ENCODE data around the gene IL7R. TPM values are rescaled to one million over a fixed set of nuclear protein-coding genes. Genes with fewer than 3 reads are reported as not detected.
A peak's percentile ranks its signal among the peaks of the same experiment; 100 is the strongest.

IL7R gene
- total and polyA plus RNA-seq, 8 donors: 3.9 to 144 (median 9.0) TPM

GRCh38 chr5:35879096-35879495 is 22.4 kb downstream of the IL7R start:
- no peak overlapping the region for H3K4me3 ChIP-seq
- no peaks in the 10 kb centered on the region for H3K27me3 ChIP-seq
- DNase-seq (no peak), ATAC-seq (no peak)
- TF ChIP-seq, protein P1, sequence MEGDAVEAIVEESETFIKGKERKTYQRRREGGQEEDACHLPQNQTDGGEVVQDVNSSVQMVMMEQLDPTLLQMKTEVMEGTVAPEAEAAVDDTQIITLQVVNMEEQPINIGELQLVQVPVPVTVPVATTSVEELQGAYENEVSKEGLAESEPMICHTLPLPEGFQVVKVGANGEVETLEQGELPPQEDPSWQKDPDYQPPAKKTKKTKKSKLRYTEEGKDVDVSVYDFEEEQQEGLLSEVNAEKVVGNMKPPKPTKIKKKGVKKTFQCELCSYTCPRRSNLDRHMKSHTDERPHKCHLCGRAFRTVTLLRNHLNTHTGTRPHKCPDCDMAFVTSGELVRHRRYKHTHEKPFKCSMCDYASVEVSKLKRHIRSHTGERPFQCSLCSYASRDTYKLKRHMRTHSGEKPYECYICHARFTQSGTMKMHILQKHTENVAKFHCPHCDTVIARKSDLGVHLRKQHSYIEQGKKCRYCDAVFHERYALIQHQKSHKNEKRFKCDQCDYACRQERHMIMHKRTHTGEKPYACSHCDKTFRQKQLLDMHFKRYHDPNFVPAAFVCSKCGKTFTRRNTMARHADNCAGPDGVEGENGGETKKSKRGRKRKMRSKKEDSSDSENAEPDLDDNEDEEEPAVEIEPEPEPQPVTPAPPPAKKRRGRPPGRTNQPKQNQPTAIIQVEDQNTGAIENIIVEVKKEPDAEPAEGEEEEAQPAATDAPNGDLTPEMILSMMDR (IDR thresholded peaks at IDR 0.05): no peak
- peaks cover 4 to 13% of the 10 kb centered on the region in 2 donors for H3K4me1 ChIP-seq
- intact Hi-C loops (cut with DNase I): no loop called here
- no peaks in the 10 kb centered on the region for H3K9me3 ChIP-seq
- no peak overlapping the region for H3K27ac ChIP-seq
- peaks cover 0 to 36% of the 10 kb centered on the region in 2 donors for H3K36me3 ChIP-seq

GRCh38 chr5:35879649-35880048 is 23.0 kb downstream of the IL7R start:
- Histone ChIP-seq H3K36me3 (peaks cover 0 to 30% of the 10 kb centered on the region in 2 donors), H3K4me1 (peaks cover 4 to 13% of the 10 kb centered on the region in 2 donors), H3K27ac (no peak overlapping the region), H3K4me3 (no peak overlapping the region), H3K9me3 (no peaks in the 10 kb centered on the region), H3K27me3 (no peaks in the 10 kb centered on the region)
- TF ChIP-seq, protein P1 (IDR thresholded peaks at IDR 0.05): no peak
- DNase-seq (no peak), ATAC-seq (no peak)
- intact Hi-C loops (cut with DNase I): no loop called here

GRCh38 chr5:35880156-35880555 is 23.5 kb downstream of the IL7R start:
- H3K27me3 ChIP-seq: no peaks in the 10 kb centered on the region
- TF ChIP-seq, protein P1 (IDR thresholded peaks at IDR 0.05): no peak
- ATAC-seq: no peak
- H3K9me3 ChIP-seq: no peaks in the 10 kb centered on the region
- peaks cover 4 to 13% of the 10 kb centered on the region in 2 donors for H3K4me1 ChIP-seq
- H3K4me3 ChIP-seq: no peak overlapping the region
- peaks cover 0 to 26% of the 10 kb centered on the region in 2 donors for H3K36me3 ChIP-seq
- intact Hi-C loops (cut with DNase I): no loop called here
- DNase-seq: no peak
- no peak overlapping the region for H3K27ac ChIP-seq

GRCh38 chr5:35881758-35882157 is 25.1 kb downstream of the IL7R start:
- no peak for ATAC-seq
- TF ChIP-seq, protein P1 (IDR thresholded peaks at IDR 0.05): no peak

GRCh38 chr5:35884191-35884769 is 27.6 kb downstream of the IL7R start:
- ATAC-seq: peak; percentile 84
- TF ChIP-seq, protein P1 (IDR thresholded peaks at IDR 0.05): no peak
- intact Hi-C loops (cut with DNase I): no loop called here

More at GRCh38 chr5:35881758-35882157, 25.1 kb downstream of the IL7R start:
- Histone ChIP-seq H3K27ac (peak overlapping the region in 1 of 2 donors; percentile 28), H3K27me3 (no peaks in the 10 kb centered on the region), H3K4me1 (peaks cover 1 to 13% of the 10 kb centered on the region in 2 donors), H3K9me3 (no peaks in the 10 kb centered on the region), H3K36me3 (peaks cover 0 to 11% of the 10 kb centered on the region in 2 donors), H3K4me3 (no peak overlapping the region)
- intact Hi-C loops (cut with DNase I): no loop called here
- no peak for DNase-seq

More at GRCh38 chr5:35884191-35884769, 27.6 kb downstream of the IL7R start:
- H3K36me3 ChIP-seq: no peaks in the 10 kb centered on the region
- peaks cover 0 to 13% of the 10 kb centered on the region in 2 donors for H3K4me1 ChIP-seq
- DNase-seq: no peak
- H3K9me3 ChIP-seq: no peaks in the 10 kb centered on the region
- H3K27ac ChIP-seq: peak overlapping the region in 1 of 2 donors; percentile 29
- H3K27me3 ChIP-seq: no peaks in the 10 kb centered on the region
- H3K4me3 ChIP-seq: no peak overlapping the region
